HG02973 (cell line): ENCODE results near the gene OBSCN.

ENCODE experiments used
- ATAC-seq: cut with Tn5 transposase; IDR thresholded peaks from one replicate; pipeline ENCODE4 v1.9.1; 2021; ENCODE audit warnings: moderate library complexity; ENCODE audit not compliant: unreplicated experiment

OBSCN gene

GRCh38 chr1:228350831-228351781 is 143.3 kb downstream of the OBSCN start:
- no peak for ATAC-seq

GRCh38 chr1:228351850-228352249 is 144.0 kb downstream of the OBSCN start:
- no peak for ATAC-seq

GRCh38 chr1:228352677-228353481 is 145.0 kb downstream of the OBSCN start:
- no peak for ATAC-seq

GRCh38 chr1:228353601-228354371 is 145.9 kb downstream of the OBSCN start:
- ATAC-seq, result no peak

GRCh38 chr1:228354390-228355320 is 146.8 kb downstream of the OBSCN start:
- no peak for ATAC-seq

- ATAC-seq, result no peak
Observed at GRCh38 chr1:228356897-228357680, 149.2 kb downstream of the OBSCN start.

- ATAC-seq, result no peak
Observed at GRCh38 chr1:228358039-228358763, 150.4 kb downstream of the OBSCN start.

GRCh38 chr1:228358764-228359612 is 151.1 kb downstream of the OBSCN start:
- no peak for ATAC-seq

GRCh38 chr1:228359613-228360532 is 152.0 kb downstream of the OBSCN start:
- ATAC-seq, result no peak

- no peak for ATAC-seq
Observed at GRCh38 chr1:228360533-228361313, 152.9 kb downstream of the OBSCN start.

GRCh38 chr1:228361314-228362140 is 153.7 kb downstream of the OBSCN start:
- no peak for ATAC-seq

GRCh38 chr1:228362141-228362883 is 154.5 kb downstream of the OBSCN start:
- ATAC-seq, result no peak

- no peak for ATAC-seq
Observed at GRCh38 chr1:228362884-228363450, 155.1 kb downstream of the OBSCN start.

GRCh38 chr1:228363686-228364067 is 155.8 kb downstream of the OBSCN start:
- no peak for ATAC-seq
